AML-193 (cell line): ENCODE results near the gene CNIH2.

ENCODE experiments used
- DNase-seq, 2 experiments: peaks; one replicate each; lab custom pipeline; 2025; lab: John Stamatoyannopoulos, UW

CNIH2 gene

GRCh38 chr11:66329165-66329673 lies 51.2 kb downstream of the CNIH2 start:
- DNase-seq, result no peak

DNA sequence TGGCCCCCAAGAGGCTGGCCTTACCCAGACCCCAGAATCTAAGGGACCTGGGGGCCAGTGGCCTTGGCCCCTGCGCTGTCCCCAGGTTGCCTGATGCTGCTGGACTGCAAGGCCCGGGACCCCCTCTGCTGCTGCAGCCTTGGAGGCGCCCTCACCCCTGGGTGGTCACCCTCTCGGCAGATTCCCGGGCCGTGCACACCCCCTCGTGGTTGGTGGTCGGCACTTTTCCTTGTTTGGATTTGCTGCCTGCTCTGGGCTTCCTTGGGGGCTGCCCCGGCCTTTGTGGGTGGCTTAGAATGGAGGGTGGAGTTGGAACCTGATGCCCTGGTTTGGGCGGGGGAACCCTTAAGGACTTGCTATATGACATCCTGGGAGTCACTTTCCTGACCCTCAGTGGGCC lies 53.0 kb downstream of the CNIH2 start:
- no peak for DNase-seq

- DNase-seq, result no peak
Measured at GRCh38 chr11:66331542-66332370, 53.8 kb downstream of the CNIH2 start.

GRCh38 chr11:66332371-66333219 lies 54.6 kb downstream of the CNIH2 start:
- no peak for DNase-seq

DNA sequence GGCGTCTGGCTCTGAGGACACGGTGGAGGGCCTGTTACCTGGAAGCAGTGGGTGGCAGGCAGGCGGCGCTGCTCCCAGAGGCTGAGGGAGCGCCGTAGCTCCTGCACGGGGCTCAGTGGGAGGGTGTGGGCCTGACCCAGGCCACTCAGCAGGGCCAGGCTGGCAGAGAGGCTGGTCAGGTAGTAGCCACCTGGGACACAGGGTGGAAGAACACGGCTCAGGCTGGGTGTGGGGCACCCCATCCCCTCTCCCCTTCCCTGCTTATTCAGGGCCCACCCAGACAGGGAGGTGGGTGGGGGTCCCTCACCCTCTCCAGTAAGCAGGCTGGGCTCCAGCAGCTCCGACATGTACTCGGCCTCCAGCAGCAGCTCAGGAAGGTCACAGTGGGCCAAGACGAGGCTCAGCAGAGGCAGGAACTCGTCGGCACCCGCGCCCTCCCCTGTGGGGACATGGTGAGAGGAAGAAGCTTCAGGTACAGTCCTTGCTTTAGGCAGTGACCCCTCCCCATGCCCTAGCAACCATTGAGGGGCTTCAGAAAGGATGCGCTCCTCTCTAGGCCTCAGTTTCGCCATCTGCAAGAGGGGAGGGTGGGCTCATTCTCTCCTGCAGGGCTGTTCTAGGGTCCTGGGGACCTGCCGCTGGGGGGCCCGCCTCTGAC lies 55.4 kb downstream of the CNIH2 start:
- DNase-seq, result no peak
